C4-2B (cell line): ENCODE data around the gene PDE6G.

Experiments
- H3K27ac ChIP-seq: fragments of 450-650 bp; 2 replicates; pipeline ENCODE4 v1.5.1; 2017
- ZFX ChIP-seq: fragments of 450-650 bp; IDR thresholded peaks from 2 replicates; pipeline ENCODE4 v1.6.1; 2017
- TF ChIP-seq, protein P1 (sequence below): fragments of 450-650 bp; conservative IDR thresholded peaks from 2 replicates; pipeline ENCODE4 v1.5.1; 2017; ENCODE audit warnings: mild to moderate bottlenecking

Gene PDE6G

DNA sequence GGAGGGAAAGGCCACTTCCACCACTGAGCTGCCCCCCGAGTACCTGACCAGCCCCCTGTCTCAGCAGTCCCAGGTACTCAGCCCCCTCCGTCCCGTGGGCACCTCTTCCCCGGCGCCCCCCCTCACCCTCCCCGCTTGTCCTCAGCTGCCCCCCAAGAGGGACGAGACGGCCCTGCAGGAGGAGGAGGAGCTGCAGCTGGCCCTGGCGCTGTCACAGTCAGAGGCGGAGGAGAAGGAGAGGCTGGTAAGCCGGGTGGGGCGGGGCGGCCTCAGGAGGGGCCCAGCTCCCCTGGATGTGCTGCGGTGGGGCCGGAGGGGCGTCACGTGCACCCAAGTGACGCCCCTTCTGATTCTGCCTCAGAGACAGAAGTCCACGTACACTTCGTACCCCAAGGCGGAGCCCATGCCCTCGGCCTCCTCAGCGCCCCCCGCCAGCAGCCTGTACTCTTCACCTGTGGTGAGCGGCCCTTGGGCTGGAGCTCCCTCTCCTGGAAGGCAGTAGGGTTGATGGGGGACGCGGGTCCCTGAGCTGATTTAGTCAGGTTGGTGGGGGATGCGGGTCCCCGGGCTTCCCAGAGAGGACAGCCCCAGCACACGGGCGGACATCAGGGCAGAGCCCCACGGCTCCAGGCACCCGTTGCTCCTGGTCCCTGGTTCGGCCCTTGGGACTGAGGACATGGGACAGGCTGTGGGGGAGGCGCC is 37.3 kb upstream of the PDE6G start:
- H3K27ac ChIP-seq = no peak overlapping the region
- no peak for TF ChIP-seq ZFX
- TF ChIP-seq, protein P1, sequence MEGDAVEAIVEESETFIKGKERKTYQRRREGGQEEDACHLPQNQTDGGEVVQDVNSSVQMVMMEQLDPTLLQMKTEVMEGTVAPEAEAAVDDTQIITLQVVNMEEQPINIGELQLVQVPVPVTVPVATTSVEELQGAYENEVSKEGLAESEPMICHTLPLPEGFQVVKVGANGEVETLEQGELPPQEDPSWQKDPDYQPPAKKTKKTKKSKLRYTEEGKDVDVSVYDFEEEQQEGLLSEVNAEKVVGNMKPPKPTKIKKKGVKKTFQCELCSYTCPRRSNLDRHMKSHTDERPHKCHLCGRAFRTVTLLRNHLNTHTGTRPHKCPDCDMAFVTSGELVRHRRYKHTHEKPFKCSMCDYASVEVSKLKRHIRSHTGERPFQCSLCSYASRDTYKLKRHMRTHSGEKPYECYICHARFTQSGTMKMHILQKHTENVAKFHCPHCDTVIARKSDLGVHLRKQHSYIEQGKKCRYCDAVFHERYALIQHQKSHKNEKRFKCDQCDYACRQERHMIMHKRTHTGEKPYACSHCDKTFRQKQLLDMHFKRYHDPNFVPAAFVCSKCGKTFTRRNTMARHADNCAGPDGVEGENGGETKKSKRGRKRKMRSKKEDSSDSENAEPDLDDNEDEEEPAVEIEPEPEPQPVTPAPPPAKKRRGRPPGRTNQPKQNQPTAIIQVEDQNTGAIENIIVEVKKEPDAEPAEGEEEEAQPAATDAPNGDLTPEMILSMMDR = no peak

DNA sequence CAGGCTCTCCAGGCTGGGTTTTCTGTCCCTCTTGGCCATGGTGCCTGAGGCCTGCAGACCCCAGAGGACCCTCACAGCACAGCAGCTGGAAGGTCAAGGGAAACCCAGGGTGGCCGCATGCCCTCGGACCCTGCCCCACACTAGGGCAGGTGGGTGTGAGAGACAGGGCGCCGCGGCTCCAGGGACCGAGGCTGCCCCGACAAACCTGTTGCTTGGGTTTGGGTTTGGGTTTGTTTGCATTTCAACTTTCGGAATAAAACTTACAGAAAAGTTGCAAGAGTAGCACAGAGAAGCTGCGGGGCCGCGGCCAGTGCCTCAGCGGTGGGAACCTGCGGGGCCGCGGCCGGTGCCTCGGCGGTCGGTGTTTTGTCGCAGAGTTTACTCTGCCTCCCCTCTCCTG is 35.3 kb upstream of the PDE6G start:
- TF ChIP-seq, protein P1 = no peak
- no peak for TF ChIP-seq ZFX
- no peak overlapping the region for H3K27ac ChIP-seq

DNA sequence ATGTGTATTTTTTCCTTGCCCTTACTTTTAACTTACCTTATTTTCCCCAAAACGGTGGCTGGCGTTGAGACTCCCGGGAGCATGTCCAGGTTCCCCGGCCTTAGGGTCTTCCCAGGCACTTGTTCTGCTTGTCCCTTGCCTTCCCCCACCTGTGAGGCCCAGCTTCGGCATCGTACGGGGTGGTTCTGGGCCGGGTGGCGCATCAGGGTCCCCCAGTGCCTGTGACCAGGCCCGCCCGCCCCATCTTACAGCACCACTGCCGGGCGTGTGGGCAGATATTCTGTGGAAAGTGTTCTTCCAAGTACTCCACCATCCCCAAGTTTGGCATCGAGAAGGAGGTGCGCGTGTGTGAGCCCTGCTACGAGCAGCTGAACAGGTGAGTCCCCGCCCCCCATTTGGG is 34.9 kb upstream of the PDE6G start:
- no peak for TF ChIP-seq ZFX
- TF ChIP-seq, protein P1 = no peak
- H3K27ac ChIP-seq = no peak overlapping the region

DNA sequence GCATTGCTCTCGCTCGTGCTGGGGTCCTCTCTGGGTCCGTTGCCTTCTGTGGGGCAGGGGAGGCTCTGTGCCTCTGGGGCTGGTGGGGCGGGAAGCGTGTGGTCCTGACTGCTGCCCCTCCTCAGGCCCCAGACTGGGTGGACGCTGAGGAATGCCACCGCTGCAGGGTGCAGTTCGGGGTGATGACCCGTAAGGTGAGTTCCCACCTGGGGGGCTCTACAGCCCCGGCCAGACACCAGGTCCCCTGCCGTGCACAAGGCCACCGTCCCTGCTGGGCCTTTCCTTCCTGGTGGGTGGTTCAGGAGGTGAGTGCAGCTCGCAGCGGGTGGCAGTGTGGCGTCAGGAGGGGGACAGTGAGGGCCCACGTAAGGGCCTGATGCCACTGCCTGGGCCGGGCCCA is 34.2 kb upstream of the PDE6G start:
- TF ChIP-seq, protein P1 = no peak
- TF ChIP-seq ZFX = no peak
- H3K27ac ChIP-seq = no peak overlapping the region

DNA sequence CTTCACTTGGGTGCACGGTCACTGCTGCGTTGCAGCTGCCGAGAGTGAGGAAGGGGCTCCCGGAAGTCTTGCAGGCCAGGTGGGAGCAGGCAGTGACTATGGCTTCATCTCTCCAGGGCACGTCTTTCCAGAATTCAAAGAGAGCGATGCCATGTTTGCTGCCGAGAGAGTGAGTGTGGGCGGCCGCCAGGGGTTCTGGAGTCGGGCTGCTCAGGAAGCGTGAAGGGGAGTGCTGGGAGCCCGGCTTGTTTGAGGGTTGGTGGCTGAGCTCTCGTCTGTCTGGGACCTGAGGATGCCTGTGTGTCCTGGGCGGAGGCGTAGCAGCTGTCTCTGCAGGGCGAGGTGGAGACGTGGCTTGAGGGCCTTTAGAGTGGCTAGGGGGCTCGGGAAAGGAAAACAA is 33.7 kb upstream of the PDE6G start:
- TF ChIP-seq ZFX = no peak
- TF ChIP-seq, protein P1 = no peak
- H3K27ac ChIP-seq = no peak overlapping the region

DNA sequence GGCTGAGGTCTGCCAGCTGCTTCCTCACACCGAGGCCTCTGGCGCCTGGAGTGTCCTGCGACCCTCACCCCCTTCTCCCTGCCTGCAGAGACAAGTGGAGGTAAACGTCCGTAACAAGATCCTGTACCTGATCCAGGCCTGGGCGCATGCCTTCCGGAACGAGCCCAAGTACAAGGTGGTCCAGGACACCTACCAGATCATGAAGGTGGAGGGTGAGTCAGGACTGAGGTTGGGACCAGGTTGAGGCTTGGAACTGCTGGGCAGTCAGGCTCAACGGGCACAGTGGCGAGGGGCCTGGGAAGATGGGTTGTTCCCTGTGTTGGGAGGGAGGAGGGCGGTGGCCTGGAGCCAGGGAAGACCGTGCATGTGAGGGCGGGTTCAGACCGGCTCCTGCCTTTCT is 32.3 kb upstream of the PDE6G start:
- no peak for TF ChIP-seq ZFX
- TF ChIP-seq, protein P1 = no peak
- no peak overlapping the region for H3K27ac ChIP-seq

DNA sequence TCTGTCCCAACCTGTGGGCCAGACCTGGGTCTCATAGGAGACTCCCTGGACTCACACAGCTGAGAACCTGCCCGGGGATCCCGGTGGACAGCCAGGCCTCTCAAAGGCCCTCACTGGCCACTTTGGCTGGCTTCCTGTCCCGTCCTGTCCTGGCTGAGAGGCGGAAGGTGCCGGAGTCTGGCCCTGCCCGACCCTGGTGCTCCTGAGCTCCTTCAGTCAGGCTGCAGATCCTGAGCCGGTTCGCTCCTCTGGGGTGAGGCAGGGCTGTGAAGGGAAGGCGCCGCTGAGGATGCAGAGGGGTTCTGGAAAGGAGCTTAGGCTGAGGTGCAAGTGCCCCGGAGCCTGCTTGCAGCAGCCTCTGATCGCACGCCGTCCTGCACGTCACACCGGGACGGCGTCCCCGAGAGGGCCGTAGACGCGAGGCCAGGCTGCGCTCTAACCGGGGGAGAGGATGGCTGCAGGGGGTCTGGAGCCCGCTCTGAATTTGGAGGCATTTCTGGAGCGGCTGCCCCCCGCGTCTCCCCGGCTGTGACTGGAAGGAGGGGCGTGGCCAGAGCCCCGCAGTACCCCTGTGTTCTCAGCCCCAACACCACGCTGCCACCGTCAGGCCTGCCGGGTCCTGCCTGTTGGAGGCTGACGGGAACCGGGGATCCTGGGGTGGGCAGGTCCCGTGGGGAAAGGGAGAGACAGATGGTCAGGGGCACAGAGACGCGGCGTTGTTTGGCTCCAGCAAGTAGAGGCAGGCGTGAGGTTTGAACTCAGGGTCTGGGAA is 31.6 kb upstream of the PDE6G start:
- TF ChIP-seq, protein P1 = no peak
- TF ChIP-seq ZFX = no peak
- no peak overlapping the region for H3K27ac ChIP-seq
